ENCODE measurements around the gene ERLIN1. TPM values are rescaled to one million over a fixed set of nuclear protein-coding genes. Genes with fewer than 3 reads are reported as not detected.

Gene ERLIN1
- total and polyA plus RNA-seq, 2 experiments from 2014 or later, result 7.2 to 20.4 TPM

GRCh38 chr10:100120550-100120949 lies 65.3 kb downstream of the ERLIN1 start:
- H3K4me3 ChIP-seq, result no peak overlapping the region
- H3K27me3 ChIP-seq (ENCODE audit: insufficient read depth), result no peaks in the 10 kb centered on the region
- Mint-ChIP-seq H3K27ac (no peak overlapping the region), H3K36me3 (ENCODE audit: low read depth) (no peaks in the 10 kb centered on the region), H3K4me3 (no peak overlapping the region), H3K9me3 (no peaks in the 10 kb centered on the region), H3K27me3 (ENCODE audit: insufficient read depth, low read depth, poor library complexity) (peaks cover 2% of the 10 kb centered on the region), H3K4me1 (no peaks in the 10 kb centered on the region)
- DNase-seq (ENCODE audit: low spot score) (no peak), ATAC-seq (no peak)
- no peaks in the 10 kb centered on the region for H3K9me2 ChIP-seq (ENCODE audit: insufficient read depth)
- H3K4me2 ChIP-seq, result no peak overlapping the region
- no peaks in the 10 kb centered on the region for H3K79me2 ChIP-seq (replicated peaks; ENCODE audit: insufficient read depth)
- no peaks in the 10 kb centered on the region for H4K20me1 ChIP-seq (replicated peaks; ENCODE audit: insufficient read depth)
- H2AFZ ChIP-seq, result no peak overlapping the region
- no peaks in the 10 kb centered on the region for H3K36me3 ChIP-seq (ENCODE audit: insufficient read depth)
- TF ChIP-seq NANOG (IDR thresholded peaks at IDR 0.05; ENCODE audit: borderline replicate concordance) (no peak), EZH2 (IDR thresholded peaks at IDR 0.05; ENCODE audit: low read depth, unreplicated experiment) (no peak), STAT1 (IDR thresholded peaks at IDR 0.05; ENCODE audit: unreplicated experiment) (no peak), CTCF (conservative IDR thresholded peaks at IDR 0.05; ENCODE audit: low read depth in 2 of 2) (no peak), ZNF114 (CRISPR knock-in tag; IDR thresholded peaks at IDR 0.05) (no peak), EZH2phosphoT487 (IDR thresholded peaks at IDR 0.05; ENCODE audit: unreplicated experiment) (no peak), ETS1 (IDR thresholded peaks at IDR 0.05) (no peak), ZNF331 (CRISPR knock-in tag; IDR thresholded peaks at IDR 0.05; ENCODE audit: low read depth) (no peak), POLR2AphosphoS5 (IDR thresholded peaks at IDR 0.05; ENCODE audit: low read depth) (no peak), JUNB (IDR thresholded peaks at IDR 0.05; ENCODE audit: unreplicated experiment) (no peak), REST (IDR thresholded peaks at IDR 0.05; ENCODE audit: unreplicated experiment) (no peak), ZNF462 (CRISPR knock-in tag; IDR thresholded peaks at IDR 0.05) (no peak), CREB1 (CRISPR knock-in tag; IDR thresholded peaks at IDR 0.05; ENCODE audit: low read depth) (no peak)
- no peaks in the 10 kb centered on the region for H3K4me1 ChIP-seq (ENCODE audit: insufficient read depth)
- H3F3A ChIP-seq (replicated peaks; ENCODE audit: low read depth), result no peaks in the 10 kb centered on the region
- H3K27ac ChIP-seq (ENCODE audit: low read depth), result no peak overlapping the region
